Coronary artery (tissue), 2 donors: Measurements from ENCODE around the gene FRRS1.
"Not testable (repeated sequence)": the region's sequence is repeated elsewhere in the genome, so short reads cannot be mapped to it uniquely, and the experiment has no call there.

ENCODE experiments used
- DNase-seq: peaks from one replicate; pipeline ENCODE4 v3.0.0-alpha.2; 2017; ENCODE audit warnings: low spot score
- H3K27ac ChIP-seq, 2 donors: fragments of 200-600 bp; sonication (generic); one replicate each; pipeline ENCODE4 v1.5.1; 2016 to 2019
- H3K4me3 ChIP-seq: fragments of 200-600 bp; sonication (generic); 2 replicates; pipeline ENCODE4 v1.5.1; 2016; ENCODE audit warnings: mild to moderate bottlenecking, moderate library complexity
- TF ChIP-seq, protein P1 (sequence below): fragments of 200-600 bp; sonication (generic); IDR thresholded peaks from one replicate; pipeline ENCODE4 v1.5.1; 2019; ENCODE audit warnings: antibody characterized with exemption

FRRS1 gene

GRCh38 chr1:99766378-99766800 is at the start of gene FRRS1:
FRRS1 (minus strand) TSS chr1:99766635; CDS start chr1:99748768, 17,867 bp downstream.
- TF ChIP-seq, protein P1, sequence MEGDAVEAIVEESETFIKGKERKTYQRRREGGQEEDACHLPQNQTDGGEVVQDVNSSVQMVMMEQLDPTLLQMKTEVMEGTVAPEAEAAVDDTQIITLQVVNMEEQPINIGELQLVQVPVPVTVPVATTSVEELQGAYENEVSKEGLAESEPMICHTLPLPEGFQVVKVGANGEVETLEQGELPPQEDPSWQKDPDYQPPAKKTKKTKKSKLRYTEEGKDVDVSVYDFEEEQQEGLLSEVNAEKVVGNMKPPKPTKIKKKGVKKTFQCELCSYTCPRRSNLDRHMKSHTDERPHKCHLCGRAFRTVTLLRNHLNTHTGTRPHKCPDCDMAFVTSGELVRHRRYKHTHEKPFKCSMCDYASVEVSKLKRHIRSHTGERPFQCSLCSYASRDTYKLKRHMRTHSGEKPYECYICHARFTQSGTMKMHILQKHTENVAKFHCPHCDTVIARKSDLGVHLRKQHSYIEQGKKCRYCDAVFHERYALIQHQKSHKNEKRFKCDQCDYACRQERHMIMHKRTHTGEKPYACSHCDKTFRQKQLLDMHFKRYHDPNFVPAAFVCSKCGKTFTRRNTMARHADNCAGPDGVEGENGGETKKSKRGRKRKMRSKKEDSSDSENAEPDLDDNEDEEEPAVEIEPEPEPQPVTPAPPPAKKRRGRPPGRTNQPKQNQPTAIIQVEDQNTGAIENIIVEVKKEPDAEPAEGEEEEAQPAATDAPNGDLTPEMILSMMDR: no peak
- peak within 1 kb of the TSS; percentile 72 to 90 for H3K27ac ChIP-seq
- H3K4me3 ChIP-seq: peak within 1 kb of the TSS; percentile 80
- DNase-seq: no peak

- no peak overlapping the region for H3K27ac ChIP-seq
- TF ChIP-seq, protein P1: no peak
- no peak for DNase-seq
- H3K4me3 ChIP-seq: no peak overlapping the region
Observed at GRCh38 chr1:99814373-99814900, 48.0 kb upstream of the FRRS1 start.

DNA sequence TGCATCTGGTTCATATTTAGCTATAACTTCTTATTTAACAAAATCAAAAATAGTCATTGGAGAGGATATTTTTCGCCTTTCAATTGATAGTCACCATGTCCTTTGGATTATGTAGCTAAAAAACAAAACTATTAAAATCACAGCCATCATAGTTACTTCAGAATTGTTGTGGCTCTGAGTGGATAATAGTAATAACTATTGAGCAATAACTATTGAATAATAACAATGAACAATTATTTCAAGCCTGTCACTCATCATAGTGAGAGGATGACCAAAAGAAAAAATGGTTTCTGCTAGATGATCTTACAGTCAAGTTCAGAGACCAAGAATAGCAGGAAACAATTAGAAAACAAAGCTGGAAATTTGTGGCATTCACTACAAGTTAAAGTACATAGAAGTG is 45.3 kb upstream of the FRRS1 start:
- Histone ChIP-seq H3K4me3 (no peak overlapping the region), H3K27ac (no peak overlapping the region)
- DNase-seq: no peak
- TF ChIP-seq, protein P1: no peak

GRCh38 chr1:99811075-99811474 is 44.6 kb upstream of the FRRS1 start:
- DNase-seq: no peak
- Histone ChIP-seq H3K27ac (no peak overlapping the region), H3K4me3 (no peak overlapping the region)
- TF ChIP-seq, protein P1: no peak

DNA sequence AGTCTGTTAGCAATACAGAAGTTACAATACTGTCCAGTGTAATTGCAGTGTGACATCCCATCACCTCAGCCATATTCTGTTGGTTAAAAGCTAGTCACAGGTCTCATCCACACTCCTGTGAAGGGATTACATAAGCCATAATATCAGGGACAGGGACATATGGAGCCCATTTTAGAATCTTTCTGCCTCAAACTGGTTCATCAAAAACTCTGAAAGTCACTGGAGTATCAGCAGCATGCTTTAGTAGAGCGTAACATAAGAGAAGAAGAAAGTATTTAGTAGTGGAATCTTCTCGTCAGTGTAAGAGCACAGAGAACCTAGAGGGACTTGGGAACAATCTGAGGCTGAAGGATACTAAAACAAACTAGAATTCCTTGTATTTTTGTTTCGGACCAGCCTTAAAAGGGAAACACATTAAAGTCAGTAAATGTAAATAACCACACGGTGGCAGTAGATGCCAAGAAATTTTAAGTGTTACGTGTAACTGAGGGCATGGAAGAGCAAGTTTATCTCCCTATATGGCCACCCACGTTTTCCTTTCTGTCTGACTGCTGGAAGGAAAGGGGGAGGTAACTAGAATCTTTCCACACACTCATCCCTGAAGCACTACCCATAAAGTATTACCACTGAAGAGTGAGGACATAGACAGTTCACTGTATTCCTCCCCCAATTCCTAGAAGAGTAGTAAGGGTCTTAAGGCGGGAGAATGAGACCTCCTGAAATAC is 42.1 kb upstream of the FRRS1 start:
- Histone ChIP-seq H3K27ac (peak overlapping the region; percentile 36 to 66), H3K4me3 (peak overlapping the region; percentile 46)
- DNase-seq: no peak
- TF ChIP-seq, protein P1: peak; percentile 24

GRCh38 chr1:99806882-99807281 is 40.4 kb upstream of the FRRS1 start:
- no peak overlapping the region for H3K27ac ChIP-seq
- TF ChIP-seq, protein P1: no peak
- no peak for DNase-seq
- no peak overlapping the region for H3K4me3 ChIP-seq

GRCh38 chr1:99801584-99801983 is 35.1 kb upstream of the FRRS1 start:
- no peak for DNase-seq
- TF ChIP-seq, protein P1: no peak
- Histone ChIP-seq H3K4me3 (no peak overlapping the region), H3K27ac (no peak overlapping the region)

- DNase-seq, H3K4me3 ChIP-seq, H3K27ac ChIP-seq: not testable (repeated sequence)
Observed at GRCh38 chr1:99793861-99794260, 27.4 kb upstream of the FRRS1 start.
